K562 (cell line): Measurements from ENCODE around the gene ARNT2.

Experiments
- HNRNPL ChIP-seq: fragments of 200-400 bp; formaldehyde crosslinking; IDR thresholded peaks from 2 replicates; pipeline ENCODE4 v1.6.1; 2017; ENCODE audit warnings: low read depth, mild to moderate bottlenecking, low read length
- POLR2A ChIP-seq: fragments of 450-650 bp; conservative IDR thresholded peaks from 2 replicates; pipeline ENCODE4 v1.6.1; 2016
- ZNF134 ChIP-seq: fragments of 250-450 bp; sonication (Bioruptor Pico); conservative IDR thresholded peaks from 2 replicates; pipeline ENCODE4 v1.4.0; 2020
- TF ChIP-seq, protein P1 (sequence below): fragments of 450-650 bp; IDR thresholded peaks from 2 replicates; pipeline ENCODE4 v1.6.1; 2016; ENCODE audit warnings: low read depth

DNA sequence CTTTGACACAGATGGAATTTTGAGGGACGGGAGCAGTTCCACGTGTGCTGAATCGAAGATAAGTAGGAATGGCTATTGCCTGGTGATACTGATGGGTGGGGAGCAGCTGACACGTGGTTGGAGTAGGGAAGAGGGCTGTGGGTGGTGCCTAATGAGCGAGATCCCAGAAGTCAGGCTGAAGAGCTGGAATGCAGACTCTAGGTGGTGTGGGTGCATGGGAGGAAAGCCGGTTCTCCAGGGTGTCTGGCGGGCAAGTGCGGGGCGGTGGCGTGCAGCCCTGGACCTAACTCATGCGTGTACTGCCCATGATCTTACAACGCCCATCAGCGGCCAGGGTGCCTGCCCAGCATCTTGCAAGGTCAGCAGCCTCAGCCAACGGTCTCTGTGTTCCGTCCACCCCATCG lies 63.1 kb downstream of the ARNT2 start:
- TF ChIP-seq POLR2A, result no peak
- TF ChIP-seq HNRNPL, result no peak
- TF ChIP-seq, protein P1, sequence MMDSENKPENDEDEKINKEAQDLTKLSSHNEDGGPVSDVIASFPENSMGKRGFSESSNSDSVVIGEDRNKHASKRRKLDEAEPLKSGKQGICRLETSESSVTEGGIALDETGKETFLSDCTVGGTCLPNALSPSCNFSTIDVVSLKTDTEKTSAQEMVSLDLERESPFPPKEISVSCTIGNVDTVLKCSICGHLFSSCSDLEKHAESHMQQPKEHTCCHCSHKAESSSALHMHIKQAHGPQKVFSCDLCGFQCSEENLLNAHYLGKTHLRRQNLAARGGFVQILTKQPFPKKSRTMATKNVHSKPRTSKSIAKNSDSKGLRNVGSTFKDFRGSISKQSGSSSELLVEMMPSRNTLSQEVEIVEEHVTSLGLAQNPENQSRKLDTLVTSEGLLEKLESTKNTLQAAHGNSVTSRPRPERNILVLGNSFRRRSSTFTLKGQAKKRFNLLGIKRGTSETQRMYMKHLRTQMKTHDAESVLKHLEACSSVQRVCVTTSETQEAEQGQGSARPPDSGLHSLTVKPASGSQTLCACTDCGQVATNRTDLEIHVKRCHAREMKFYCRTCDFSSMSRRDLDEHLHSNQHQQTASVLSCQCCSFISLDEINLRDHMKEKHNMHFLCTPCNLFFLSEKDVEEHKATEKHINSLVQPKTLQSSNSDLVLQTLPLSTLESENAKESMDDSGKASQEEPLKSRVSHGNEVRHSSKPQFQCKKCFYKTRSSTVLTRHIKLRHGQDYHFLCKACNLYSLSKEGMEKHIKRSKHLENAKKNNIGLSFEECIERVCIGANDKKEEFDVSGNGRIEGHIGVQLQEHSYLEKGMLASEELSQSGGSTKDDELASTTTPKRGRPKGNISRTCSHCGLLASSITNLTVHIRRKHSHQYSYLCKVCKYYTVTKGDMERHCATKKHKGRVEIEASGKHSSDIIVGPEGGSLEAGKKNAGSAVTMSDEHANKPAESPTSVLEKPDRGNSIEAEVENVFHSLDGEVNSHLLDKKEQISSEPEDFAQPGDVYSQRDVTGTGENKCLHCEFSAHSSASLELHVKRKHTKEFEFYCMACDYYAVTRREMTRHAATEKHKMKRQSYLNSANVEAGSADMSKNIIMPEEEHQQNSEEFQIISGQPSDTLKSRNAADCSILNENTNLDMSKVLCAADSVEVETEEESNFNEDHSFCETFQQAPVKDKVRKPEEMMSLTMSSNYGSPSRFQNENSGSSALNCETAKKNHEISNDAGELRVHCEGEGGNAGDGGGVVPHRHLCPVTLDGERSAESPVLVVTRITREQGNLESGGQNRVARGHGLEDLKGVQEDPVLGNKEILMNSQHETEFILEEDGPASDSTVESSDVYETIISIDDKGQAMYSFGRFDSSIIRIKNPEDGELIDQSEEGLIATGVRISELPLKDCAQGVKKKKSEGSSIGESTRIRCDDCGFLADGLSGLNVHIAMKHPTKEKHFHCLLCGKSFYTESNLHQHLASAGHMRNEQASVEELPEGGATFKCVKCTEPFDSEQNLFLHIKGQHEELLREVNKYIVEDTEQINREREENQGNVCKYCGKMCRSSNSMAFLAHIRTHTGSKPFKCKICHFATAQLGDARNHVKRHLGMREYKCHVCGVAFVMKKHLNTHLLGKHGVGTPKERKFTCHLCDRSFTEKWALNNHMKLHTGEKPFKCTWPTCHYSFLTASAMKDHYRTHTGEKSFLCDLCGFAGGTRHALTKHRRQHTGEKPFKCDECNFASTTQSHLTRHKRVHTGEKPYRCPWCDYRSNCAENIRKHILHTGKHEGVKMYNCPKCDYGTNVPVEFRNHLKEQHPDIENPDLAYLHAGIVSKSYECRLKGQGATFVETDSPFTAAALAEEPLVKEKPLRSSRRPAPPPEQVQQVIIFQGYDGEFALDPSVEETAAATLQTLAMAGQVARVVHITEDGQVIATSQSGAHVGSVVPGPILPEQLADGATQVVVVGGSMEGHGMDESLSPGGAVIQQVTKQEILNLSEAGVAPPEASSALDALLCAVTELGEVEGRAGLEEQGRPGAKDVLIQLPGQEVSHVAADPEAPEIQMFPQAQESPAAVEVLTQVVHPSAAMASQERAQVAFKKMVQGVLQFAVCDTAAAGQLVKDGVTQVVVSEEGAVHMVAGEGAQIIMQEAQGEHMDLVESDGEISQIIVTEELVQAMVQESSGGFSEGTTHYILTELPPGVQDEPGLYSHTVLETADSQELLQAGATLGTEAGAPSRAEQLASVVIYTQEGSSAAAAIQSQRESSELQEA, result no peak
- TF ChIP-seq ZNF134, result no peak
